Stimulated activated CD4-positive, alpha-beta T cell treated with anti-CD3 and anti-CD28 coated beads, Interleukin-12 subunit alpha, Interleukin-12 subunit beta, amount 100 ng/mL, for 4 hours (primary cell): Measurements from ENCODE around the gene CTNNA2.

Source experiments
- DNase-seq: peaks from one replicate; pipeline ENCODE4 v3.0.0-alpha.2; 2020

The CTNNA2 gene

DNA sequence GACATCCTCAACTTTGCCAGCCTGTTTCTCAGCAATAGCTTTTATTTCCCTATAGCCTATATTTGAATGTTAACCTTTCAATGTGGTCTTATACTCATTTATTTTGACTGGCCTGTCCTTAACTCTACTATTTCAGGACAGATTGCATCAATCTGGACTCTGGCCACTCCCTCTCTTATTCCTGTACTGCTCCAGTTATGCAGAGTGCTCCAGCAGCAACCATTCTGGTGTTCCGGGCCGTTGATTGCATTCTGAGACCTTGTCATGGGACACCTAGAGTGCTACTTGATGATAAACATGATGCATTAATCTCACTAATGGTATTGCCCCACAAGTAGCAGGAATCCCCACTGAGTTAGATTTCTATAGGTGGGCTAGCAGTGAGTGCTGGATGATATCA is 428.3 kb downstream of the CTNNA2 start:
- DNase-seq, result no peak

DNA sequence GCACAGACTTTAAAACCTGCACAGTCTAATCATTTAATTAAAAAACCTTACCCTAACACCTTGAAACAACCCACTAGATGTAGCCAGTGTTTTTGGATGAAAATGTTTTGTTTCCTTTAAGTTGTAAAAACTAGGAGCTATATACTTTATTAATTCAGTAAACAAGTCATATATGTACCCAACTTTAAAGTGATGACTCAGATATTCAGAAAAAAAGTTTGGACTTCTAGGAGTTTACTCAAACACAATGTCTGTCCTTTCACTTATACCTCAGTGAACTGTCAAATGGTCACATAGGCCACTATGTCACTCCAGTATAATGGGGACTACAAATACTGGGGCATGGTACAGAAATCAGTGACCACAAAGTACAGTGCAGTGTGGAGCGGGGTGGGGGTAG is 431.4 kb downstream of the CTNNA2 start:
- DNase-seq, result no peak

- DNase-seq, result no peak
These were observed 433.0 kb downstream of the CTNNA2 start for GRCh38 chr2:79945653-79946445.

GRCh38 chr2:79947751-79948150 is 434.9 kb downstream of the CTNNA2 start:
- DNase-seq, result no peak

DNA sequence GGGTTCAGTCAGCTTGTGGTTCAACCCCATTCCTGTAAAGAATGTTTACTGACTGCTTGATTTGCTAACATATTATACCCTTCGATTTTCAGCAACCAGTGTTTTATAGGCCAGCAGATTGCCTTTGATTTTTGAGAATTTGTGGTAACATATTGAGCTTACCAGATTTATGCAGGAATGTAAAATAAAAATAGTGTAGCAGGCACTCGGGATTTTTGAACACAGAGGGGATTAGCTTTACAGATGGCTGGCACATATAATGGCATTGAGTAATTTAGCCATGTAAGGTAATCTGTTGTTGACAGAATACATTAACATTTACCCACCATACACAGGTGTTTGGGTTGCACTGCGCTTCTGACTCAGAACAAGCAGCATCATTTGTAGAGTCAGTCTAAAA is 437.7 kb downstream of the CTNNA2 start:
- DNase-seq, result no peak

DNA sequence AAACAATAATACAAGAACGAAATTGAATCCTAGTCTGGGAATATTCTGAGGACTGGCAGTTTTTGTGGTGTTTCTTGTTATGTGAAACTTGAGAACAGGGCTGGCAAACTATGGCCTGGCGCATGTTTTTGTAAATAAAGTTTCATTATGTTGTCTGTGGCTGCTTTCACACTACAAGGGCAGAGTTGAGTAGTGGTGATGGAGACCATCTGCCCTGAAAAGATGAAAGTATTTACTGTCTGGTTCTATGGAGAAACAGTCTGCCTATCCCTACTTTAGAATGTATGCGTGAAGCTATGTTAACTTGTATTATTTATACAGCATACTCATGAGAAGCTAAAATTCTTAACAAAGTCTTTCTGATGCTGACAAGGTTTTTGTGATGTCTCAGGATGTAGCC is 439.8 kb downstream of the CTNNA2 start:
- no peak for DNase-seq

- no peak for DNase-seq
These were observed 447.2 kb downstream of the CTNNA2 start for GRCh38 chr2:79960035-79960434.

GRCh38 chr2:79960519-79960918 is 447.7 kb downstream of the CTNNA2 start:
- DNase-seq, result no peak

DNA sequence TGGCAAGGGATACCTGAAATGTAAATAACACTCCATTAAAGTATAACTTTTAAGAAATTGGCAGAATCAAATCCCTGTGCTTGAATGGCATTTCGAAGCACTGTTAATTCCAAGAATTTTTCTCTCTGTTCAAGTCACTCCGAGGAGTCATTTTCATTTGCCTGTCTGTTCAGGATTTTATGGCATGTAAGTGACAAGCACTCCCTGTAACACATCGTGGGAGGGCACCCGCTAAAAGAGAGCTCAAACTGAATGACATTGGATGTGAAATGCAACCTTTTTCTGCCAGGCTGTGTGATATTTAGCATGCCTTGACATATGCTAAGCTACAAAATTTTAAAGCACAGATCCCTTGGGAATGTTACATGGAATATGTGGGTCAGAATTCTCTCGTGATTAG is 452.1 kb downstream of the CTNNA2 start:
- DNase-seq, result no peak

- no peak for DNase-seq
These were observed 453.5 kb downstream of the CTNNA2 start for GRCh38 chr2:79966369-79966768.

DNA sequence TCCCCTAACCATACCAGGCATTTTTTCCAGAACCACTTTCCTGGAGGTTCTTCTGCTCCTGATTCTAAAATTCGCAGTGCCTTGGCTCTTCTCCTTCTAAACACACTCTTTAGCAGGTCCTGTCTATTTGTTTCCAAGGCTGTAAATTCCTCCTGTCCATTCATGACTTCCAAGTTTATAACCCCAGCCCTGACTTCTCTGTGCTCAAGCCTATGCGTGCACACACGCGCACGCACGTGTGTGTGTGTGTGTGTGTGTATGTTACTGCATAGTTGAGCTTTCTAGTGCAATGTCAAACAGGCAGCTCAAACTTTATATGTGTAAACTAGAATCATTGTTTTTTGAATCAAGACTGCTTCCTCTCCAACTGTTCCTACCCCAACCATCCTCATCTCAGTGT is 454.0 kb downstream of the CTNNA2 start:
- no peak for DNase-seq

DNA sequence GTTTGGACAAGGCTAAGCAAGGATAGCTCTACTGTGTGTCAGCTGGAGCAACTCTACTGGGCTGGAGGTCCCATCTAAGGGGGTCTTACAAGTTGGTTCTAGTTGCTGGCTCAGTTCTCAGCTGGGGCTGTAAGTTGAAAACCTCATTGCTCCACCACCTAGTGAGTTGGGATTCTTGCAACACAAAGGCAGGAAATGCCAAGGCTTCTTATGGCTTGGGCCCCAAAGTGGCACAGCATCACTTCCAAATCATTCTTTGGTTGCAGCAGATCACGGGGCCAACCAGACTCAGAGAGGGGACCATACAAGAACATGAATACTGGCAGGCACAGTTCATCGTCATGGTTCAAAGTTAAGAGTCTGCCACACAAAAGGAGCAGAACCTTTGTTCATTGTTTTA is 459.0 kb downstream of the CTNNA2 start:
- no peak for DNase-seq

GRCh38 chr2:79972661-79973060 is 459.8 kb downstream of the CTNNA2 start:
- DNase-seq, result no peak

GRCh38 chr2:79975791-79976565 is 463.1 kb downstream of the CTNNA2 start:
- no peak for DNase-seq

- no peak for DNase-seq
These were observed 464.9 kb downstream of the CTNNA2 start for GRCh38 chr2:79977792-79978191.

GRCh38 chr2:79980116-79980515 is 467.3 kb downstream of the CTNNA2 start:
- no peak for DNase-seq

- no peak for DNase-seq
These were observed 468.0 kb downstream of the CTNNA2 start for GRCh38 chr2:79980816-79981215.

- DNase-seq, result no peak
These were observed 468.5 kb downstream of the CTNNA2 start for GRCh38 chr2:79981316-79981715.

DNA sequence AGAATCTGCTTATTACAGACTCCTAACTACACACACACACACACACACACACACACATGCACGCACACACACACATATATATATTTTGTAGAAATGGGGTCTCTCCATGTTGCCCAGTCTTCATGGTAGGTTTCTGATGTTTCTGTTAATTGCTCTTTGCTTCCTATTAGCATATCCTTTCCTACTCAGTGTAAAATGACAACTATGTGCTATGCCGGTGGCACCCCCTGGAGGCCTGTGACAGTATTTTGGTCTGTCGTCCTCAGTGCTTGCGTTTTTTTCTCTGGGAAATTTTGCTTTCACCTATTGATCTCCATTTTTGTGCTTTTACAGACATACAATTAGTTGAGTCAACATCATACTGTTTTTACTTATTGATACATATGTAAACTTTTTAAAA is 469.6 kb downstream of the CTNNA2 start:
- DNase-seq, result no peak

DNA sequence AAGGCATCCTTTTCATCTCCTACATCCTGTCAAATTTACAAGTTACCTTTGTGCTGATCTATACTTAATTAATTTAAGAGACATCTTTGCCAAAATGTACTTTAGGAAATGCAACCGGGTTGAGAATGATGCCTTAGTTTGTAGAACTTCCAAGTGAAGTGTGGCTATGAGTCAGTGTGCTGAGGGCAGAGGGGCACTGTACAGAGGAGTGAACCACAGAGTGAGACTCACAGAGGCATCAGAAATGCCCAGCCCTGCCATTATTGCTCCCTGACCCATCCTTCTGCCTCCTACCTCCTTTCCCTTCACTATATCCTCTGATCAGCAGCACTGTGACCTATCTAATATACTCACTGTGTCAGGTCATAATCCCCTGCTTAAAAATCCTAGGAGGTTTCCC is 471.6 kb downstream of the CTNNA2 start:
- DNase-seq, result no peak

DNA sequence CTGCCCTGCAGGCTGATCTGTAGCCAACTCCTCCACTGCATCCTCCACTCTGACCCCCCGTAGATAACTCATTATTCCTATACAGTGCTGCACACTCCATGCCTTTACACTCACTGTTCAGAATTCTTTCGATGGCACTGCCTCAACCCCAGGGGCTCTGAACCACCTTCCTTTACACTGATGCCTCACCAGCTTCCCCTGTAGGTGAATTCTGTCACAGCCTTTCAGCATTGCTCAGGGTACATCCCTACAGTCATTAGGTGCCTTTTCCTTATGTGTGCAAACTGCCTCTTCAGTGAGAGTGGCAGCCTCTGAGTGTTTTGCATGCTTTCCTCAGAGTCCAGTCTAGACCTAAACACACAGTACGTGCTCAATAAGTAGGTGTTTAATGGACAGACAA is 472.3 kb downstream of the CTNNA2 start:
- no peak for DNase-seq

GRCh38 chr2:79985571-79985970 is 472.7 kb downstream of the CTNNA2 start:
- no peak for DNase-seq

GRCh38 chr2:79993144-79993543 is 480.3 kb downstream of the CTNNA2 start:
- no peak for DNase-seq

- DNase-seq, result no peak
These were observed 481.3 kb downstream of the CTNNA2 start for GRCh38 chr2:79994161-79994560.

DNA sequence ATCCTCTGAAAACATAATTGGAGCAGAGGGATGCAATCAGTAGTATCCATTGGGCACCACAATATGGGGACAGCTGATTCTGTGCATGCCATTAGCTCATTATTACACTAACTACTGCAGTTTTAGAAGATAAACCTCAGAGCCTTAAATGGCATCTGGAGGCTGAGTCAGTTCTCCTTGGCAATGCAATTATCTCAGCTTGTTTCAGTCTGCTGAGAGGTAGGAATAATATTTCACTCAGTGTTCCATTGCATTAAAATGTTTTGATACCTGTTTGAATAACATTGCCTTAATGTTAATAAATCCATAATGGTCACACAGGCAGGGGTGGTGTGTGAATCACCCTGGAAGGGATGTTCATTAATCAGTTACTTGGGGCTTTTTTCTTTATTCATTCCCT is 482.1 kb downstream of the CTNNA2 start:
- DNase-seq, result no peak
